K562 (cell line): Measurements from ENCODE around the gene CDC27. TPM values are rescaled to one million over a fixed set of nuclear protein-coding genes. Genes with fewer than 3 reads are reported as not detected.

Experiments used
- ATAC-seq: fragments of 200-7000 bp; cut with Tn5 transposase; 3 replicates; pipeline ENCODE4 v1.9.1; 2020; ENCODE audit warnings: moderate library complexity
- BruUV-seq: library from RNA; stranded (reverse); fragments of 400-500 nt; replicated peaks from 2 replicates; lab custom pipeline; 2021; lab: Mats Ljungman, UMichigan
- CTCF ChIA-PET: fragments of 300-600 bp; formaldehyde crosslinking; extraction: SDS; loops from one replicate; lab custom pipeline; 2021; ENCODE audit warnings: low intra/inter-chr PET ratio; lab: Yijun Ruan, JAX
- POLR2A ChIA-PET: fragments of 300-600, 350-650 bp; sonication (Branson Sonifier 250); formaldehyde crosslinking; extraction: SDS; loops from one replicate; lab custom pipeline; 2021; ENCODE audit warnings: antibody characterized with exemption, inconsistent platforms; lab: Yijun Ruan, JAX
- DNase-seq, 4 experiments: peaks; one replicate each; pipeline versions ENCODE4 v3.0.0 to v3.0.0-alpha.2; 2011 to 2018; ENCODE audit warnings: low spot score in 3 of 4, mixed read lengths in 3 of 4; ENCODE audit errors: extremely low read depth in 1 of 4
- FAIRE-seq: peaks from 2 replicates; lab custom pipeline; 2011; peaks lifted over from hg19 to GRCh38; lab: Jason Lieb, UNC
- H2AFZ ChIP-seq: 2 replicates; pipeline ENCODE4 v1.6.0; 2011; ENCODE audit warnings: low read depth, low read length, control low read depth, inconsistent platforms
- H3K27ac ChIP-seq: fragments of 200-600 bp; 3 replicates; pipeline ENCODE4 v1.8.0; 2011; ENCODE audit warnings: low read depth, mild to moderate bottlenecking, control low read depth, inconsistent platforms, low read length, moderate library complexity, mixed read lengths; ENCODE audit errors: extremely low read depth
- H3K27me3 ChIP-seq, 2 experiments: fragments of 300-600 bp in 1 of 2; 2 replicates in 1 of 2; 3 replicates in 1 of 2; pipeline versions ENCODE4 v1.6.0 to v1.8.0; 2011; ENCODE audit warnings: inconsistent platforms in 2 of 2, low read length in 2 of 2, mild to moderate bottlenecking in 1 of 2, mixed read lengths in 1 of 2, moderate library complexity in 1 of 2; ENCODE audit not compliant: control insufficient read depth in 2 of 2, insufficient read depth in 2 of 2
- H3K36me3 ChIP-seq: fragments of 300-600 bp; 3 replicates; pipeline ENCODE4 v1.8.0; 2011; ENCODE audit warnings: mild to moderate bottlenecking, low read length, inconsistent platforms; ENCODE audit not compliant: control insufficient read depth, insufficient read depth
- H3K4me1 ChIP-seq, 2 experiments: fragments of 200-600 bp in 1 of 2; replicated peaks in 1 of 2; 2 replicates in 1 of 2; 3 replicates in 1 of 2; pipeline versions ENCODE4 v1.5.1 to v1.8.0; 2011; ENCODE audit warnings: inconsistent platforms in 2 of 2, low read length in 2 of 2, mild to moderate bottlenecking in 1 of 2, mixed read lengths in 1 of 2, moderate library complexity in 1 of 2; ENCODE audit not compliant: control insufficient read depth in 2 of 2, insufficient read depth in 2 of 2
- H3K4me2 ChIP-seq: 2 replicates; pipeline ENCODE4 v1.6.1; 2011; ENCODE audit warnings: low read length, control low read depth, inconsistent platforms, mixed read lengths; ENCODE audit not compliant: insufficient read depth
- H3K4me3 ChIP-seq: fragments of 200-600 bp; sonication (generic), shearing (Covaris generic); 2 replicates; pipeline ENCODE4 v1.5.1; 2016; ENCODE audit warnings: control low read depth, inconsistent platforms
- H3K79me2 ChIP-seq: fragments of 200-600 bp; 3 replicates; pipeline ENCODE4 v1.8.0; 2011; ENCODE audit warnings: low read length, inconsistent platforms; ENCODE audit not compliant: control insufficient read depth, insufficient read depth
- H3K9ac ChIP-seq, 2 experiments: 2 replicates each; pipeline versions ENCODE4 v1.6.0 to v1.6.1; 2011; ENCODE audit warnings: low read depth in 2 of 2, low read length in 2 of 2, control low read depth in 1 of 2, inconsistent platforms in 1 of 2, mild to moderate bottlenecking in 1 of 2, mixed read lengths in 1 of 2; ENCODE audit not compliant: insufficient read depth in 1 of 2
- H3K9me1 ChIP-seq: one replicate; pipeline ENCODE4 v1.6.0; 2011; ENCODE audit warnings: inconsistent platforms, mild to moderate bottlenecking, low read length, moderate library complexity; ENCODE audit not compliant: control insufficient read depth, insufficient read depth
- H3K9me3 ChIP-seq: replicated peaks from 2 replicates; pipeline ENCODE4 v1.5.1; 2011; ENCODE audit warnings: low read depth, low read length, inconsistent platforms; ENCODE audit not compliant: control insufficient read depth, insufficient read depth
- H4K20me1 ChIP-seq: replicated peaks from 2 replicates; pipeline ENCODE4 v1.6.1; 2011; ENCODE audit warnings: low read length, inconsistent platforms, mixed read lengths; ENCODE audit not compliant: control insufficient read depth, insufficient read depth
- GTF2E2 ChIP-seq: fragments of 200-800 bp; sonication (Bioruptor generic); IDR thresholded peaks from 2 replicates; pipeline ENCODE4 v1.6.1; 2016; ENCODE audit warnings: missing genetic modification characterization, missing compliant biosample characterization
- NEUROD1 ChIP-seq: fragments of 150-350 bp; IDR thresholded peaks from 2 replicates; pipeline ENCODE4 v1.6.1; 2014; ENCODE audit warnings: borderline replicate concordance, low read length, low read depth; ENCODE audit not compliant: partially characterized antibody
- ZC3H11A ChIP-seq: IDR thresholded peaks from 2 replicates; pipeline ENCODE4 v1.6.1; 2012; ENCODE audit warnings: low read depth, low read length, improper control_type of control experiment
- WGBS: fragments of 100-300 bp; shearing (Covaris generic); methylation state at CpG from one replicate; pipeline ENCODE4 v1.1.6; 2016; ENCODE audit warnings: low coverage, mixed read lengths; ENCODE audit not compliant: insufficient coverage; ENCODE audit errors: missing lambda C conversion rate; 5-methylcytosine and 5-hydroxymethylcytosine counted together
- in situ Hi-C: fragments of 300-500 bp; cut with MboI; formaldehyde crosslinking; loops from 4 replicates; pipeline ENCODE4 v1.15.0; 2018; ENCODE audit warnings: inconsistent platforms, mixed read lengths
- intact Hi-C: fragments of 100-400 bp; cut with micrococcal nuclease; formaldehyde crosslinking; loops from 2 replicates; pipeline ENCODE4 v1.14.2; 2022
- polyA plus RNA-seq, 8 experiments: library from polyadenylated mRNA; depleted of rRNA in 4 of 8; stranded (reverse) in 5 of 8; unstranded in 3 of 8; fragments of >200 nt; fragmentation: Nextera tagmentation in 2 of 8; fragmentation: Illumina TruSeq in 1 of 8; extraction: Ambion mirVana in 2 of 8; extraction: Trizol in 1 of 8; gene quantifications; 2 replicates each; pipeline versions ENCODE4 v1.2.1 to v1.2.3, GENCODE V29; 2011 to 2014; ENCODE audit warnings: inconsistent platforms in 1 of 8, missing spikeins in 1 of 8
- total RNA-seq, 7 experiments: library from RNA; depleted of rRNA in 6 of 7; stranded (reverse); fragments of >200 nt in 6 of 7; fragmentation: Illumina TruSeq in 2 of 7; extraction: Trizol in 2 of 7; gene quantifications; 2 replicates each; pipeline versions ENCODE4 v1.2.1 to v1.2.3, GENCODE V29; 2011 to 2021; ENCODE audit warnings: low replicate concordance in 1 of 7
- TF ChIP-seq, protein P1 (sequence below): IDR thresholded peaks from 2 replicates; pipeline ENCODE4 v1.6.1; 2014; ENCODE audit warnings: antibody characterized with exemption

CDC27 gene
- total and polyA plus RNA-seq, 9 of the 15 experiments (the other 6 are each of a cell fraction or from before 2014, with no cell fraction given): 28.6 to 155 (median 94.1) TPM

GRCh38 chr17:47221154-47221553 is 32.1 kb upstream of the CDC27 start:
- ChIA-PET POLR2A (interaction anchor here (0.6 to 0.7 kb wide), 2 partner anchors 14 to 198 kb away, joined by 3 to 5 read pairs; no protein-coding TSS in a partner anchor), CTCF (no interaction called here)
- Histone ChIP-seq H3K27ac (no peak overlapping the region), H3K27me3 (no peaks in the 10 kb centered on the region), H3K9ac (no peak overlapping the region), H4K20me1 (no peaks in the 10 kb centered on the region), H3K79me2 (peaks cover 12% of the 10 kb centered on the region; the same call in 2 of the 3 replicates), H3K36me3 (peaks cover 49% of the 10 kb centered on the region), H3K9me3 (peaks cover 24% of the 10 kb centered on the region), H2AFZ (no peak overlapping the region), H3K4me2 (no peak overlapping the region), H3K4me3 (no peak overlapping the region), H3K9me1 (no peaks in the 10 kb centered on the region), H3K4me1 (peaks cover 31 to 43% of the 10 kb centered on the region in 2 experiments; a peak in 4 of 5 replicates)
- no peak for ATAC-seq
- WGBS: 89% methylated on average over 6 of the region's 6 CpGs
- intact Hi-C loops (no loop called here), in situ Hi-C loops (loop anchor here (10.0 kb wide), 1 partner anchor 394 kb away; no protein-coding TSS in a partner anchor)
- no peak for DNase-seq
- TF ChIP-seq NEUROD1 (no peak), GTF2E2 (tag) (no peak), ZC3H11A (no peak)
- TF ChIP-seq, protein P1, sequence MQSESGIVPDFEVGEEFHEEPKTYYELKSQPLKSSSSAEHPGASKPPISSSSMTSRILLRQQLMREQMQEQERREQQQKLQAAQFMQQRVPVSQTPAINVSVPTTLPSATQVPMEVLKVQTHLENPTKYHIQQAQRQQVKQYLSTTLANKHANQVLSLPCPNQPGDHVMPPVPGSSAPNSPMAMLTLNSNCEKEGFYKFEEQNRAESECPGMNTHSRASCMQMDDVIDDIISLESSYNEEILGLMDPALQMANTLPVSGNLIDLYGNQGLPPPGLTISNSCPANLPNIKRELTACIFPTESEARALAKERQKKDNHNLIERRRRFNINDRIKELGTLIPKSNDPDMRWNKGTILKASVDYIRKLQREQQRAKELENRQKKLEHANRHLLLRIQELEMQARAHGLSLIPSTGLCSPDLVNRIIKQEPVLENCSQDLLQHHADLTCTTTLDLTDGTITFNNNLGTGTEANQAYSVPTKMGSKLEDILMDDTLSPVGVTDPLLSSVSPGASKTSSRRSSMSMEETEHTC: no peak
- no TSS peak for BruUV-seq
- no peak for FAIRE-seq
